Panc1 (cell line): ENCODE results near the gene PTTG1IP2. TPM values are rescaled to one million over a fixed set of nuclear protein-coding genes. Genes with fewer than 3 reads are reported as not detected.

Source experiments
- ATAC-seq: fragments of 200-7000 bp; cut with Tn5 transposase; 2 replicates; pipeline ENCODE4 v1.9.1; 2020; ENCODE audit warnings: mild to moderate bottlenecking, moderate library complexity
- BruUV-seq: library from RNA; stranded (reverse); fragments of 400-500 nt; replicated peaks from 2 replicates; lab custom pipeline; 2021; lab: Mats Ljungman, UMichigan
- CTCF ChIA-PET: fragments of 300-600 bp; sonication (Branson Sonifier 250); formaldehyde crosslinking; loops from one replicate; lab custom pipeline; 2022; ENCODE audit warnings: antibody characterized with exemption; lab: Charles Lee
- POLR2A ChIA-PET: fragments of 300-600 bp; sonication (Branson Sonifier 250); formaldehyde crosslinking; loops from one replicate; lab custom pipeline; 2022; ENCODE audit warnings: antibody characterized with exemption; lab: Charles Lee
- DNase-seq: peaks from one replicate; pipeline ENCODE4 v3.0.0-alpha.2; 2010; ENCODE audit warnings: low read depth, low spot score
- H3K27ac ChIP-seq: 2 replicates; pipeline ENCODE4 v1.5.1; 2011; ENCODE audit warnings: mild to moderate bottlenecking, low read length, inconsistent platforms
- H3K27me3 ChIP-seq: fragments of 200-500 bp; sonication (Bioruptor generic); 2 replicates; pipeline ENCODE4 v1.6.0; 2014; ENCODE audit warnings: low read length, inconsistent platforms; ENCODE audit not compliant: control insufficient read depth, insufficient read depth
- H3K36me3 ChIP-seq: fragments of 200-500 bp; sonication (Bioruptor generic); 2 replicates; pipeline ENCODE4 v1.5.1; 2014; ENCODE audit warnings: inconsistent platforms, mild to moderate bottlenecking, low read length, moderate library complexity; ENCODE audit not compliant: control insufficient read depth, insufficient read depth
- H3K4me1 ChIP-seq: 2 replicates; pipeline ENCODE4 v1.5.1; 2011; ENCODE audit warnings: inconsistent platforms, mild to moderate bottlenecking, low read length, moderate library complexity; ENCODE audit not compliant: control insufficient read depth, insufficient read depth
- H3K4me3 ChIP-seq, 2 experiments: 2 replicates each; pipeline ENCODE4 v1.5.1; 2011 to 2012; ENCODE audit warnings: low read depth in 2 of 2, low read length in 2 of 2, mild to moderate bottlenecking in 2 of 2, inconsistent platforms in 1 of 2, moderate library complexity in 1 of 2
- H3K9me3 ChIP-seq: fragments of 200-500 bp; sonication (Bioruptor generic); 2 replicates; pipeline ENCODE4 v1.5.1; 2014; ENCODE audit warnings: low read depth, mild to moderate bottlenecking, inconsistent platforms, low read length, moderate library complexity; ENCODE audit not compliant: control insufficient read depth, insufficient read depth
- POLR2AphosphoS5 ChIP-seq: IDR thresholded peaks from 2 replicates; pipeline ENCODE4 v1.6.1; 2012; ENCODE audit warnings: mild to moderate bottlenecking, low read depth, low read length, moderate library complexity
- SIN3A ChIP-seq: IDR thresholded peaks from 2 replicates; pipeline ENCODE4 v1.6.1; 2012; ENCODE audit warnings: low read depth, mild to moderate bottlenecking, low read length, moderate library complexity, borderline replicate concordance; ENCODE audit not compliant: insufficient read depth
- TCF7L2 ChIP-seq: IDR thresholded peaks from 2 replicates; pipeline ENCODE4 v1.6.1; 2011; ENCODE audit warnings: mild to moderate bottlenecking, low read depth, low read length, inconsistent platforms
- in situ Hi-C: cut with HindIII; loops from 2 replicates; pipeline ENCODE4 v1.10.0; 2016; ENCODE audit warnings: low sequenced_read_pairs, low pct_unique_long_range_greater_than_20kb
- intact Hi-C: fragments of 100-400 bp; cut with micrococcal nuclease; formaldehyde crosslinking; loops from one replicate; pipeline ENCODE4 v1.10.0; 2022; ENCODE audit not compliant: unreplicated experiment
- total RNA-seq: library from RNA; stranded (reverse); gene quantifications from one replicate; pipeline ENCODE4 v1.2.1, GENCODE V29; 2021; ENCODE audit not compliant: unreplicated experiment
- TF ChIP-seq, protein P1 (sequence below): fragments of 450-650 bp; IDR thresholded peaks from 2 replicates; pipeline ENCODE4 v1.5.1; 2017; ENCODE audit warnings: mild to moderate bottlenecking
- TF ChIP-seq, protein P2 (sequence below), 2 experiments: IDR thresholded peaks; 2 replicates each; pipeline ENCODE4 v1.6.1; 2011 to 2012; ENCODE audit warnings: low read depth in 2 of 2, control low read depth in 1 of 2, low read length in 1 of 2, mild to moderate bottlenecking in 1 of 2, moderate library complexity in 1 of 2; ENCODE audit not compliant: insufficient read depth in 1 of 2

PTTG1IP2 gene
- total RNA-seq, 1 experiment from 2014 or later = not detected

DNA sequence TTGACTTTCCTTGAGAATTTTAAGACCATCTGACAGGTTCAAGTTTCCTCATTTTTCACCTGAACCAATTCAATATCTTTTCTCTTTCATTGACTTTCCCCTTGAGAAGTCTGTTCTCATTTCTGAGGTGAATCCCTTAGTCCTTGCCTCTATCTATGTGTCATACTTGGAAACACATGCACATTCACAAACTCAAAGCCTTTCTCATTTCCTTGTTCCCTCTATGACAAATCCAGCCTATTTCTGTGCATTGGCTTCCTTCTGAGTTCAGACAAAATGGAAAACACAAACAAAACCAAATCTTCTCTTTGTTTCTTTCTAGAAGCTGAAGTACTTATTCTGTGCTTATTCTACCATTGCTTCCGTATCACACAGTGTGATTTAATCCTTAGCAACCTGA, 13.8 kb downstream of the PTTG1IP2 start:
- Histone ChIP-seq H3K9me3 (no peaks in the 10 kb centered on the region), H3K27me3 (0 out of 2 replicates have a peak, but pooled peaks cover 4% of the 10 kb centered on the region), H3K4me3 (no peak overlapping the region), H3K36me3 (no peaks in the 10 kb centered on the region), H3K4me1 (no peaks in the 10 kb centered on the region), H3K27ac (no peak overlapping the region)
- DNase-seq = no peak
- no peak for TF ChIP-seq SIN3A
- TF ChIP-seq, protein P1, sequence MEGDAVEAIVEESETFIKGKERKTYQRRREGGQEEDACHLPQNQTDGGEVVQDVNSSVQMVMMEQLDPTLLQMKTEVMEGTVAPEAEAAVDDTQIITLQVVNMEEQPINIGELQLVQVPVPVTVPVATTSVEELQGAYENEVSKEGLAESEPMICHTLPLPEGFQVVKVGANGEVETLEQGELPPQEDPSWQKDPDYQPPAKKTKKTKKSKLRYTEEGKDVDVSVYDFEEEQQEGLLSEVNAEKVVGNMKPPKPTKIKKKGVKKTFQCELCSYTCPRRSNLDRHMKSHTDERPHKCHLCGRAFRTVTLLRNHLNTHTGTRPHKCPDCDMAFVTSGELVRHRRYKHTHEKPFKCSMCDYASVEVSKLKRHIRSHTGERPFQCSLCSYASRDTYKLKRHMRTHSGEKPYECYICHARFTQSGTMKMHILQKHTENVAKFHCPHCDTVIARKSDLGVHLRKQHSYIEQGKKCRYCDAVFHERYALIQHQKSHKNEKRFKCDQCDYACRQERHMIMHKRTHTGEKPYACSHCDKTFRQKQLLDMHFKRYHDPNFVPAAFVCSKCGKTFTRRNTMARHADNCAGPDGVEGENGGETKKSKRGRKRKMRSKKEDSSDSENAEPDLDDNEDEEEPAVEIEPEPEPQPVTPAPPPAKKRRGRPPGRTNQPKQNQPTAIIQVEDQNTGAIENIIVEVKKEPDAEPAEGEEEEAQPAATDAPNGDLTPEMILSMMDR = no peak
- TF ChIP-seq TCF7L2 = no peak
- no peak for TF ChIP-seq POLR2AphosphoS5
- TF ChIP-seq, protein P2, sequence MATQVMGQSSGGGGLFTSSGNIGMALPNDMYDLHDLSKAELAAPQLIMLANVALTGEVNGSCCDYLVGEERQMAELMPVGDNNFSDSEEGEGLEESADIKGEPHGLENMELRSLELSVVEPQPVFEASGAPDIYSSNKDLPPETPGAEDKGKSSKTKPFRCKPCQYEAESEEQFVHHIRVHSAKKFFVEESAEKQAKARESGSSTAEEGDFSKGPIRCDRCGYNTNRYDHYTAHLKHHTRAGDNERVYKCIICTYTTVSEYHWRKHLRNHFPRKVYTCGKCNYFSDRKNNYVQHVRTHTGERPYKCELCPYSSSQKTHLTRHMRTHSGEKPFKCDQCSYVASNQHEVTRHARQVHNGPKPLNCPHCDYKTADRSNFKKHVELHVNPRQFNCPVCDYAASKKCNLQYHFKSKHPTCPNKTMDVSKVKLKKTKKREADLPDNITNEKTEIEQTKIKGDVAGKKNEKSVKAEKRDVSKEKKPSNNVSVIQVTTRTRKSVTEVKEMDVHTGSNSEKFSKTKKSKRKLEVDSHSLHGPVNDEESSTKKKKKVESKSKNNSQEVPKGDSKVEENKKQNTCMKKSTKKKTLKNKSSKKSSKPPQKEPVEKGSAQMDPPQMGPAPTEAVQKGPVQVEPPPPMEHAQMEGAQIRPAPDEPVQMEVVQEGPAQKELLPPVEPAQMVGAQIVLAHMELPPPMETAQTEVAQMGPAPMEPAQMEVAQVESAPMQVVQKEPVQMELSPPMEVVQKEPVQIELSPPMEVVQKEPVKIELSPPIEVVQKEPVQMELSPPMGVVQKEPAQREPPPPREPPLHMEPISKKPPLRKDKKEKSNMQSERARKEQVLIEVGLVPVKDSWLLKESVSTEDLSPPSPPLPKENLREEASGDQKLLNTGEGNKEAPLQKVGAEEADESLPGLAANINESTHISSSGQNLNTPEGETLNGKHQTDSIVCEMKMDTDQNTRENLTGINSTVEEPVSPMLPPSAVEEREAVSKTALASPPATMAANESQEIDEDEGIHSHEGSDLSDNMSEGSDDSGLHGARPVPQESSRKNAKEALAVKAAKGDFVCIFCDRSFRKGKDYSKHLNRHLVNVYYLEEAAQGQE (IDR thresholded peaks at IDR 0.05; ENCODE audit: insufficient read depth in 1 of 2, low read depth in 2 of 2, low read length in 1 of 2) = no peak
- ChIA-PET POLR2A (no interaction called here), CTCF (no interaction called here)
- no TSS peak for BruUV-seq
- intact Hi-C loops (no loop called here), in situ Hi-C loops (no loop called here)
- no peak for ATAC-seq

DNA sequence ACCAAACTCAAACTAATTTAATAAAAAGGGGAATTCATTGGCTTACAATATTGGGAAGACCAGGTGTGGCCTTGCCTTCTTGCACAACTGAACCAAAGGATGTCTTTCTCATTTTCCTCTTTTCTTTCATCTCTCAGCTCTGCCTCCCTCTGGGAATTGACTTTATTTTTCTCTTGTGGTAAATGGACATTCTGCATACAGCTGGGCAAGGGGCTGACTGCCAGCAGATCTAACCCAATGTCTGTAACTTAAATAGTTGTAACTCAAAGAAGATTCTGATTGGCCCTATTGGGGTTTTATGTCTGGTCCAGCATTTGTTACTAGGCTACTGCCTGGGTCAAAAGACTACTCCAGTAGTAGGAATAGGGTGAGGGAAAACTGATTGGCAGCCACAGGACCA, 15.3 kb downstream of the PTTG1IP2 start:
- Histone ChIP-seq H3K27me3 (0 out of 2 replicates have a peak, but pooled peaks cover 4% of the 10 kb centered on the region), H3K4me1 (no peaks in the 10 kb centered on the region), H3K27ac (no peak overlapping the region), H3K9me3 (no peaks in the 10 kb centered on the region), H3K36me3 (no peaks in the 10 kb centered on the region), H3K4me3 (no peak overlapping the region)
- no peak for ATAC-seq
- TF ChIP-seq SIN3A (no peak), POLR2AphosphoS5 (no peak)
- POLR2A ChIA-PET = no interaction called here
- CTCF ChIA-PET = no interaction called here
- intact Hi-C loops = no loop called here
- in situ Hi-C loops = no loop called here
- no TSS peak for BruUV-seq
- no peak for DNase-seq

DNA sequence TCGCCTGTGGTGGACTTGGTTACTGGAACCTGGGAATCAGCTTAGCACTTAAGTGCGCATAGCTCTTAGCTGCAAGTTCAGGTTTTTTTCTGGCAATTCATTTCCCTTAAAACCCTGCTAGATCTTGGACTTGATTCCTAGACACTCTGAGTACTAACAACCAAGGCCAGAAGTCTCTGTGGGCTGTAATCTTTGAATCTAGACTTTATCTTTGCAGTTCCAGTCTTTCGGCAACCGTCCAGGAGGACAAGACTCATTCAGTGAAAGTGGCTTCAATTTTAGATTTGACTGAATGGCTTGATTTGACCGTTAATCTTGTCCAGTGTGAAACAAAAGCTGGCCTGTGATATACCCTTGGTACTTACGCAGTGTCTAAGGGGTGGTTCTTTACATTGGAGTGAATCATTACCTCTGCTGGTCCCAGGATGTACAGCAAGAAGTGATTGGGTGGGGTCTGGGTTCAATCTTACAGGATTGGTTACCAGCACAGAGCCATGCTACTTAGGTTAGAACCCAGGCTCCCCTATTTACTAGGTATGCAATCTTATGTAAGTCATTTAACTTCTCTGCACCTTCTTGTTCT, 16.4 kb downstream of the PTTG1IP2 start:
- ChIA-PET CTCF (no interaction called here), POLR2A (no interaction called here)
- Histone ChIP-seq H3K27ac (no peak overlapping the region), H3K4me1 (no peaks in the 10 kb centered on the region), H3K27me3 (0 out of 2 replicates have a peak, but pooled peaks cover 4% of the 10 kb centered on the region), H3K36me3 (no peaks in the 10 kb centered on the region), H3K4me3 (no peak overlapping the region), H3K9me3 (no peaks in the 10 kb centered on the region)
- BruUV-seq = no TSS peak
- in situ Hi-C loops (no loop called here), intact Hi-C loops (no loop called here)
- DNase-seq = no peak
- no peak for ATAC-seq
- TF ChIP-seq, protein P2 (IDR thresholded peaks at IDR 0.05; ENCODE audit: insufficient read depth in 1 of 2, low read depth in 2 of 2, low read length in 1 of 2) = no peak
- TF ChIP-seq TCF7L2 (no peak), SIN3A (no peak), POLR2AphosphoS5 (no peak)
- TF ChIP-seq, protein P1 = no peak
